HG02884 (cell line): Measurements from ENCODE around the gene TRIM51.
"Not testable (repeated sequence)": the region's sequence is repeated elsewhere in the genome, so short reads cannot be mapped to it uniquely, and the experiment has no call there.

Source experiments
- ATAC-seq: cut with Tn5 transposase; IDR thresholded peaks from one replicate; pipeline ENCODE4 v1.9.1; 2021; ENCODE audit warnings: mild to moderate bottlenecking, moderate library complexity; ENCODE audit not compliant: unreplicated experiment

The TRIM51 gene, protein sequence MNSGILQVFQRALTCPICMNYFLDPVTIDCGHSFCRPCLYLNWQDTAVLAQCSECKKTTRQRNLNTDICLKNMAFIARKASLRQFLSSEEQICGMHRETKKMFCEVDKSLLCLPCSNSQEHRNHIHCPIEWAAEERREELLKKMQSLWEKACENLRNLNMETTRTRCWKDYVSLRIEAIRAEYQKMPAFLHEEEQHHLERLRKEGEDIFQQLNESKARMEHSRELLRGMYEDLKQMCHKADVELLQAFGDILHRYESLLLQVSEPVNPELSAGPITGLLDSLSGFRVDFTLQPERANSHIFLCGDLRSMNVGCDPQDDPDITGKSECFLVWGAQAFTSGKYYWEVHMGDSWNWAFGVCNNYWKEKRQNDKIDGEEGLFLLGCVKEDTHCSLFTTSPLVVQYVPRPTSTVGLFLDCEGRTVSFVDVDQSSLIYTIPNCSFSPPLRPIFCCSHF

DNA sequence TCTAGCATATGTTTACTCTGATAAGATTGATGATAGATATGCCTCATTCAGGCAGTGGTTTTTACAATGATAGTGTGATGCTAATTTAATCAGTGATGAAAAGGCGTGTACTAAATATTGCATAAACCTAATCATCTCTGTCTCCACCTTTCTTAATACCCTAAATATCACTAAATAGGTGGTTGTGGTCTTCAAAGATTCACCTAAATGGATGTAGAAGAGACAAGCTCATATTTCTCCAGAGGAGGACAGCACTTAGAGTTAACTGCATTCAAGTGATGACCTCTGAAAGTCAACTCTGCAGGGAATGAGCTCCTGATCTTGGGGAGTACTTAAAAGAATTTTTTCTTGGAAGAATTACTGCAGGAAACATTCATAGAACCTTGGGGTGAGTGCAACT lies at the start of gene TRIM51:
TRIM51 (plus strand) TSS at position 301 of the 400 bp plus-strand sequence. CDS start 2,132 bp downstream, outside the sequence.
- not testable (repeated sequence) for ATAC-seq

DNA sequence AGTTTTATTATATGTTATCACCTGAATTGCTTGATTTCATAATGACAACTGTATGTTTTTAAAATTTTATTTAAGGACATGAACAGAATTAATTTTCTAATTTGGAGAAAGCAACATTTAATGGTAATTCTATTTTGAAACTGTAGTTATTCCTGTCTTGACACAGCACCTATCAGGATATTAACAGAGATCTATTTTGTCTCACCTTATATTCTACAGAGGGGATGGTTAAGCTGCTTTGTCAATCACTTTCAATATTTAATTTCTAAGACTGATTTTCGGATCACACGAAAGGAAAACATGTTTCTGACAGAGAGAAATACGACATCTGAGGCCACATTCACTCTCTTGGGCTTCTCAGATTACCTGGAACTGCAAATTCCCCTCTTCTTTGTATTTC lies 44.6 kb upstream of the TRIM51 start, which contains the start of gene OR5D16:
OR5D16 (plus strand) TSS at position 301 of the 400 bp plus-strand sequence; CDS start at position 301, 0 bp downstream.
- no peak for ATAC-seq

DNA sequence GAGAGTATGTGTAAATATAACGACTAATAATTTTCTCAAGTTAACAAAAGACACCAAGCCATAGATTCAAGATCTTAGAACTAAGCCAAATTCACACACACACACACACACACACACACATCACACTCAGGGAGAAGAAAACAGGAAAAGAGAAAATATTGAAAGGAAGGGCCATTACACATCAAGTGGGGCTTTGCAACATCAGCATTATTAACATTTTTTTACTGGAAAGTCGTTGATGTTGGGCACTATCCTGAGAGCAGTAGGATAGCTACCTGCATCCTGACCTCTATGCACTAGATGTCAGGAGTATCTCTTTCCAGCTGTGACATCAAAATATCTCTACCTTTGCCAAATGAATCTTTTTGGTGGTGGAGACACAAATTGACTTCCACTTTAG lies 35.6 kb upstream of the TRIM51 start:
- no peak for ATAC-seq

DNA sequence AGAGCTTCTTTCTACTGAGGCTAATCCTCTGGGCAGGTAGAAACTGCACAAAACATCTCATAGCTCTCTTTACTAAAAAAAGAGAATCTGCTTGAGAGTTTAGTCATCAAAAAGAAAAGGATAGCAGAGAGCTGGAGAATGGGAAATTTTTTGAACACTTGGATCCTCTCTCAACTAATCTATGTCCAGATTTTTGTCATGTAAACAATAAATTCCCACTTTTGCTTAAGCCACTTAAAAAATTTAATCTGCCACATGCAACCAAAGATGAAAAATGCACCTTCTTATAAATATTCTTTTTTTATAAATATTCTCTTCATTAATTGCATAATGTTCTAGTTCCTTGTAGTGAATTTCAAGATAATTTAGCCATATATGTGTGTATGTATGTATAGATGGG lies 34.1 kb upstream of the TRIM51 start:
- ATAC-seq, result no peak

DNA sequence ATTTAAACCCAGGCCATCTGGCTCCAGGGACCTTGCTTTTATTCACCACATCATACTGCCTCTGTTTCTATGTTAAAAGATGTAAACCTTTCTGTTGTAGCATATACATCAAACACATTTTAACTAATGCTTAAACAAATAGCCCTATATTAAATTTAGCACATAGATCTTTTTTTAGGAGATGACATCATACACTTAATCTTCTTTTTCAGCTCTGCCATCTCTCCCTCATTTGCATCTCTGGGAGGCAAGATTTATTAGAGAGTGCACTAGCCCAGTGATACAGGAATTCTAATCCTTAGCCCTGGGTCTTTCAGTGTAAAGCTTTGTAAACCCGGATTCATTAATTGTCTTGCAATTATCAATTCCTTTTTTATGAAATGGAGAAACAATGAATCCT lies 31.0 kb upstream of the TRIM51 start:
- ATAC-seq, result no peak

DNA sequence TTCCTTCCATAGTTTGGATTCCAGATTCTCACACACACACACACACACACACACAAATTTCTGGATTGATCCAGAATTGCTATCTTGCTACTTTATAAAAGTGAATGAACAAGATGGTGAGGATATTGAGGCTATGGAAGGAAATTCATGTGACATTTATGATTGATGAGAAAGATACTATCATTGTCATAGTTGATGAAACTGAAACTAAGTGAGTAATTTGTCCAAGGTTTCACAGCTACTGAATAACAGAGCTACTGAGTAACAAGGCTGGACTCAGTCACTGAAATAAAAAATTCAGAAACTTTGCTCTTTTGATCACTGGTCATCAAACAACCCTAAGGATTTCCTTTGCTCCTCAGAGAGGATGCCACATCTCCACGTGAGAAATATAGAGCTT lies 28.4 kb upstream of the TRIM51 start:
- ATAC-seq, result no peak

DNA sequence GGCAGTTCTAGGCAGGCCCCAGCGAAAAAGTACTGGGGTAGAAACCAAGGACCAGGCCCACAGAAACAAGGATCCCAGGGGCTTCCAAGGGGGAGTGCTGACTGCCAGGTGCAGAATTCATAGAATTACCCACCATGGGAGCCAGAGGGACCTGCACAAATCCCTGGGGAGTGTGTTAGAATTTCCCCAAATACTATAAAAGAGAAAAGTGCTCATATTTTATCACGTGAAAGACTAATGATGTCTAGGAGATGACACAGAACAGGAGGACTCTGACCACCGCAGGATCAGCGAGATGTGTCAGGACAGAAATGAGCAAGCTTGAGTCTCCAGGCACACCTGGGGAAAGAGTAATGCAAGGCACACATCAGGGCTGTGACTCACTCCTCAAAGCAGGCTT lies 15.7 kb upstream of the TRIM51 start:
- not testable (repeated sequence) for ATAC-seq

DNA sequence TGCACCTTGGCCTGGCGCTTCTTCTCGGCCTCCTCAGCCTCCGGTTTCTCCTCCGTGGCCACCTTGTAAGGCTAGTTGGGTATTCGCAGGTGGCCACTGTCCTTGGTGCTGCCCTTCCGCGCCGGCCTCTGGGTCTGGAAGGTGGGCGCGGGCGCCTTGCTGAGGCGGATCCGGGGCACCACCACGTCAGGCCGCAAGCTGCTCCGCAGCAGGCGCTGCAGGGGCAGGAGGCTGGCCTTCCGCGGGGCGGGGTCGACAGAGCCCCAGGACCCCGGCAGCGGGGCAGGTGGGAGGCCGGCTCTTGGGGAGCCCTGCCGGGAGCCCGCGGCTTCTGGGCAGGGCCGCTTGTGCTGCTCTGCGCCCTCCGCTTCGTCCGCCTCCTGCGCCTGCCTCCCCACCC lies 10.4 kb upstream of the TRIM51 start:
- not testable (repeated sequence) for ATAC-seq

DNA sequence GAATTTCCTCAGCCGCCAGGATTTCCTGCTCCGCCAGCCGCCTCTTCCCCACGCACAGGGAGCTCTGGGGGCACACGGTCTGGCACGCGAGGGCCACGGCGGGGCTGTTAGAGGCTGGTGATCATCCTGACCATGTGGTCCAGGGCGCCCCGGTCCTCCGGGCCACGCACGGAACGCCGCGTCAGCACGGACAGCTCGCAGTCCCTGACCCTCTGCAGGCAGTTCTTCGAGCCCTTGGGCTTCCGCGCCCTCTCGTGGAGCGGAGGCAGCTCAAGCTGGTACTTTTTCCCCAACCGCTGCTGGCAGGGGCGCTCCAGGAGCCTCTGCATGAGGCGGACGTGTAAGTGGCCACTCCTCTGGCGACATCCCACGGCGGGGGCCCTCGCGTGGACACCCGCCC lies 10.0 kb upstream of the TRIM51 start:
- not testable (repeated sequence) for ATAC-seq

DNA sequence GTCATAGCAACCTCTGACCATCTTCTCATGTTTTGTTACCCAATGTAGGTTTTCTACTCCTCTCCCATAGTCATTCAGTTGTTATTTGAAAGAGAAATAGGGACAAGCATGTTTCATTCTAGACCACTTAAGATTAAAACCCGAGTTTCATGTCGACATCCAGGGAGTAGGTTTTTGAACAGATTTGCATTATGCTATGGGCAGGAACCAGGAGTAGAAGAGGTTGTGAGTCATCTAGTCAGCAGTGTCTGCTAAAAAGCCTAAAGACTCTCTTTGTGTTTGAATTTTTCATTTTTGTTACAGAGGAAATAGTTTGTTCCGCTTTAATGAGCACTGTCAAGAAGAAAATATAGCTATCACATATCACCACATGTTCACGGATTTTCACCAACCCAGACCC lies 1.9 kb downstream of the TRIM51 start:
- ATAC-seq, result not testable (repeated sequence)

DNA sequence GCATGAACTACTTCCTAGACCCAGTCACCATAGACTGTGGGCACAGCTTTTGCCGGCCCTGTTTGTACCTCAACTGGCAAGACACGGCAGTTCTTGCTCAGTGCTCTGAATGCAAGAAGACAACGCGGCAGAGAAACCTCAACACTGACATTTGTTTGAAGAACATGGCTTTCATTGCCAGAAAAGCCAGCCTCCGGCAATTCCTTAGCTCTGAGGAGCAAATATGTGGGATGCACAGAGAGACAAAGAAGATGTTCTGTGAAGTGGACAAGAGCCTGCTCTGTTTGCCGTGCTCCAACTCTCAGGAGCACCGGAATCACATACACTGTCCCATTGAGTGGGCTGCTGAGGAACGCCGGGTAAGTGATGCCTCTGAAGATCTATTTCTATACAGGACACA lies 2.4 kb downstream of the TRIM51 start:
- ATAC-seq, result not testable (repeated sequence)

DNA sequence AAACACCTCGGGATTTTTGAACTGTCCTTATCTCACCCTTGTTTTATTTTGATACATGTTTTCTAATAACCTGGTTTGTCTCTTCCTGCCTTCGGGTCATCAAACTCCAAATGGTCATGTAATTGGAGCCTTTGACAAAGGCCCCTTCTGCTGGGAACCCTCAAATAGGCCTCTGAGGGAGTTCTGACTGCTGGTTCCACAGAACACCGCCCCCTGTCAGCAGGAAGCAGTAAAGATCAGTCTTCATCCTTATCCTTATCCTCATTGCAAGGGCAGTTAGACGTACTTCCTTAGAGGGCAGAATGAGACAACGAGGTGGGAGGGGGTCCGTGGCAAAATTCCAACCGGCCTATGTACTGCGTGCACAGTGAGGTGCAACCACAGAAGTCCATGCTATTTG lies 12.1 kb downstream of the TRIM51 start:
- no peak for ATAC-seq

DNA sequence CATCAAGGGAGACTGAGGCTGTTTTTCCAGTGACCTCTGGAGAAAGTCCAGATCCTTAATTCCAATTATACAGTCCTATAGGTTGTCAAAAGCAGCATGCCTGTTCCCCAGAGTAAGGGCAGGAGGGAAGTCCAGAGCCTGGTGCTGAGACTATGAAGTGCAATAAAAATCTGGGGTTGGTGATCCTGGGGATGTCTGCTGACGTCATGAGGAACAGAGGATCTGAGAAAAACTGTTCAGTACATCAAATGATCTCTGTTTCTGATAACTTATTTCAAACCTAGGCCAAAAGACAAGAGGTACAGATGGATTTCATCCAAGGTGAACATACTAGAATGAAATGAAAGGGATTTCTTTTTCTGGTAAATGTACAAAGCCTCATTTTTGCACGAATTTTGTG lies 19.2 kb downstream of the TRIM51 start:
- no peak for ATAC-seq

DNA sequence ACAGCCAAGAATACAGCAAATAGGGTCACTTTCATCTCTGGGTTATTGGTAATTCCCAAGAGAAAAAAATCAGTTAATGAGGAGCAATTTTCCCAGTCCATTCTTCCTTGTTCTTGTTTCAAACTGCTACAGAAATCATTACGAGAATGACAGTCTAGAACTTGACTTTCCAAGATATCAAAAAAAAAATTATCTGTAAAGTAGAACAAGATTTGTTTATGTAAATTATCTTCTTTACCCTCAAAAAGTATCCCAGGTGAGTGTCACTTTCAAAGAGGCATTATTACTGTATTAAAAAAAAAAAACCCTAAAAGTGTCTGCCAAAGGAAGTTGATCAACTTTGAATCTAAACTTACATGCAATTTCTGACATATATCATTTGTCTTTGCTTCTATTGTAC lies 31.4 kb downstream of the TRIM51 start, which contains the start of gene OR5W2:
OR5W2 (minus strand) TSS at position 101 of the 400 bp plus-strand sequence; CDS start at position 101, 0 bp downstream.
- no peak for ATAC-seq

DNA sequence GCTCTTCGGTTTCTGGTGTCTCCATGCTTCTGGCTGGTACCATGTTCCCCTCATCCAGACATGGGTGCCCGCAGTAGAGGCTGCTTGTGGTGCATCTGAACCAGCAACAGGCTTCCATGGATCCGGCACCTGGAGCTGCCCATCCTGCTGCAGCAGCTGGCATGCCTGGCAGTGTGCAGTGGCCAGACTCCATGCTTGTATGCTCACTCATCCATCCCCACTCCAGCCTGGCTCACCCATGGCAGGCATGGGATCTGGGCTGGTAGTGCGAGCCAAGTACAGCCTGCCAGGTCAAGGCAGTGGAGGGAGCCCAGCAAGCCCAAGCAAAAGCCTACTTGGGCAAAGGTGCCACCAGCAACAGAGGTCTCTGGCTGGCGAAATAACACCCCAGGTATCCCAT lies 37.4 kb downstream of the TRIM51 start:
- no peak for ATAC-seq

DNA sequence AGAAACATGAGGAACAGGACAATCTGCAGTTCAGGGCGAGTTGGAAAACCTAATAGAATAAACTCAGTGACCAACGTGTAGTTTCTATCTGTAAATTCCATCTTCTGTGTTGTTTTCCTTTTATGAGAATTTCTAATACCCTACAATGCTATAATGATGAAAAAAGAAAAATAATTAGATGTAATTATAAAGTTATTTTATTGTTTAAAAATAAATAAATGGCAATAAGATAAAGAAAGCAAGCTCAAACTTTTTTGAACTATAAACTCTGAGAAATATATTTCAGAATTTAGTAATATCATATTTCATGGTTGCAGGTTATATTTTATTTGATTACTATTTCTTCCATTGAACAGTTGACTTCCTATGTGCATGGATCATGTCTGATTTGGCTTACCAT lies 53.2 kb downstream of the TRIM51 start, which contains the start of gene OR5I1:
OR5I1 (minus strand) TSS at position 101 of the 400 bp plus-strand sequence; CDS start at position 101, 0 bp downstream.
- ATAC-seq, result no peak
